Measurements from ENCODE around the gene ADGRL1.
"Not testable (repeated sequence)": the region's sequence is repeated elsewhere in the genome, so short reads cannot be mapped to it uniquely, and the experiment has no call there.

DNA sequence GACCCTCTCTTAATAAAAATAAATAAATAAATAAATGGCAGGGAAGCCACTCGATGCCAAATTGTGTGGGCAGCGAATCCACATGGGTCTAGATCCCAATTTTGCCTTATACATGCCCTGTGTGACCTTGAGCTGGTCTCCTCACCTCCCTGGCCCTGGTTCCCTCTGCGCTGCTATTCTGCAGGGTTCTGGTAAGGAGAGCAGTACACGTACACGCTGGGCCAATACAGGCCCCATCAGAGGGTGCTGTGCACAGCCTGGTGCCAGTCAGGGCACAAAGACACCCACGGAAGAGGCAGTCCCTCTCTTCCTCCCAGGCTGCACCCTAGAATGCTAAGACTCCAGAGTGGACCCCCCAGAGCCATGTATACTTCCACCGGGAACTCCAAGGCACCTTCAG, 17.9 kb downstream of the ADGRL1 start:
- TF ChIP-seq POLR2A (IDR thresholded peaks at IDR 0.05), result not testable (repeated sequence)
- TF ChIP-seq, protein P1, sequence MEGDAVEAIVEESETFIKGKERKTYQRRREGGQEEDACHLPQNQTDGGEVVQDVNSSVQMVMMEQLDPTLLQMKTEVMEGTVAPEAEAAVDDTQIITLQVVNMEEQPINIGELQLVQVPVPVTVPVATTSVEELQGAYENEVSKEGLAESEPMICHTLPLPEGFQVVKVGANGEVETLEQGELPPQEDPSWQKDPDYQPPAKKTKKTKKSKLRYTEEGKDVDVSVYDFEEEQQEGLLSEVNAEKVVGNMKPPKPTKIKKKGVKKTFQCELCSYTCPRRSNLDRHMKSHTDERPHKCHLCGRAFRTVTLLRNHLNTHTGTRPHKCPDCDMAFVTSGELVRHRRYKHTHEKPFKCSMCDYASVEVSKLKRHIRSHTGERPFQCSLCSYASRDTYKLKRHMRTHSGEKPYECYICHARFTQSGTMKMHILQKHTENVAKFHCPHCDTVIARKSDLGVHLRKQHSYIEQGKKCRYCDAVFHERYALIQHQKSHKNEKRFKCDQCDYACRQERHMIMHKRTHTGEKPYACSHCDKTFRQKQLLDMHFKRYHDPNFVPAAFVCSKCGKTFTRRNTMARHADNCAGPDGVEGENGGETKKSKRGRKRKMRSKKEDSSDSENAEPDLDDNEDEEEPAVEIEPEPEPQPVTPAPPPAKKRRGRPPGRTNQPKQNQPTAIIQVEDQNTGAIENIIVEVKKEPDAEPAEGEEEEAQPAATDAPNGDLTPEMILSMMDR (IDR thresholded peaks at IDR 0.05), result not testable (repeated sequence)
